H1 (cell line): ENCODE data around the gene ANKS1B. TPM values are rescaled to one million over a fixed set of nuclear protein-coding genes. Genes with fewer than 3 reads are reported as not detected.

Source experiments
- RBBP5 ChIP-seq: IDR thresholded peaks from 2 replicates; pipeline ENCODE4 v1.7.1; 2012; ENCODE audit warnings: low read depth, mild to moderate bottlenecking, inconsistent platforms, low read length, moderate library complexity, borderline replicate concordance
- SUZ12 ChIP-seq: fragments of 200-600 bp; sonication (generic); IDR thresholded peaks from 2 replicates; pipeline ENCODE4 v1.6.1; 2012; ENCODE audit warnings: mild to moderate bottlenecking, inconsistent platforms, low read length, moderate library complexity, mixed read lengths
- polyA plus RNA-seq, 7 experiments: library from polyadenylated mRNA; depleted of rRNA in 3 of 7; stranded (reverse) in 5 of 7; unstranded in 2 of 7; fragments of >200 nt in 5 of 7; fragments of 200-250 nt in 2 of 7; gene quantifications; 1 replicate in 5 of 7; 2 replicates in 1 of 7; 4 replicates in 1 of 7; pipeline versions ENCODE4 v1.2.1 to v1.2.3, GENCODE V29; 2011 to 2013; ENCODE audit warnings: missing spikeins in 2 of 7, mixed read lengths in 2 of 7
- total RNA-seq: library from RNA; stranded (reverse); fragmentation: NEBNext Ultra II Directional; extraction: Animal tissue kit (Norgen Biotek cat#: 25700); gene quantifications from 2 replicates; pipeline ENCODE4 v1.2.1, GENCODE V29; 2021

Gene ANKS1B
- total and polyA plus RNA-seq, 2 of the 8 experiments (the other 6 are each of a cell fraction or from before 2014, with no cell fraction given): 2.7 to 6.1 TPM

DNA sequence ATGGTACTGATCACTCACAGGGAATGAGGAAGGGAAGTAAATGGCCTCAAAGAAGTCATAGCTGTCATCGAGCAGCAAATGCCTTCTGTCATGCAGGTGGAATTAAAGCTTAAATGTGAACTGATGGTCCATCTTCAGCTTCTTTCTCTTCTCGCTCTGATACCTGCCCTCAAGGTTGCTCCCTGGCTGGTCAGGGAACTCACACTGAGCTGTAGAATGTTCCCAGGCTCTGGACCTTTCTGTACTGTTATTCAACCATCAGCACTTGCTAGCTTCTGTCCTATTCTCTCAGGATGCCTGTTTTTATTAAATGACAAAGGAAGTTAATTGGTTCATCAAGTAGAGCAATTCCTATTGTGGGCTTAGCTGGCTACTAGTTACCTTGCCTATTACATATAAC is 875.8 kb downstream of the ANKS1B start (continued):
- TF ChIP-seq SUZ12 (no peak), RBBP5 (no peak)
